SK-N-SH treated with all-trans-retinoic acid at 6 μM for 48 hours (cell line): ENCODE data around the gene SAMD3.
"Not testable (repeated sequence)": the region's sequence is repeated elsewhere in the genome, so short reads cannot be mapped to it uniquely, and the experiment has no call there.

Experiments used
- ATAC-seq: fragments of 200-7000 bp; cut with Tn5 transposase; 3 replicates; pipeline ENCODE4 v1.9.1; 2020; ENCODE audit warnings: mild to moderate bottlenecking, moderate library complexity
- ARNTL ChIP-seq: fragments of 450-650 bp; formaldehyde crosslinking; IDR thresholded peaks from 2 replicates; pipeline ENCODE4 v1.5.0; 2020; ENCODE audit warnings: low read depth, mild to moderate bottlenecking, moderate library complexity, borderline replicate concordance
- BACH2 ChIP-seq: fragments of 250-450 bp; sonication (Bioruptor Pico); IDR thresholded peaks from 2 replicates; pipeline ENCODE4 v1.9.0; 2021; ENCODE audit warnings: mild to moderate bottlenecking, borderline replicate concordance
- CSDC2 ChIP-seq: fragments of 250-450 bp; sonication (Bioruptor Pico); IDR thresholded peaks from 2 replicates; pipeline ENCODE4 v1.5.0; 2020; ENCODE audit warnings: mild to moderate bottlenecking, moderate library complexity
- ESRRG ChIP-seq: fragments of 250-450 bp; sonication (Bioruptor Pico); IDR thresholded peaks from 2 replicates; pipeline ENCODE4 v1.6.1; 2021; ENCODE audit warnings: mild to moderate bottlenecking
- GLIS3 ChIP-seq: fragments of 250-450 bp; sonication (Bioruptor Pico); IDR thresholded peaks from 2 replicates; pipeline ENCODE4 v1.5.0; 2020; ENCODE audit warnings: mild to moderate bottlenecking, moderate library complexity
- ISL1 ChIP-seq: fragments of 250-450 bp; sonication (Bioruptor Pico); IDR thresholded peaks from 2 replicates; pipeline ENCODE4 v2.1.2; 2022; ENCODE audit warnings: mild to moderate bottlenecking, moderate library complexity
- OSR1 ChIP-seq: fragments of 250-450 bp; sonication (Bioruptor Pico); IDR thresholded peaks from 2 replicates; pipeline ENCODE4 v1.8.0; 2022; ENCODE audit warnings: moderate library complexity, mild to moderate bottlenecking, inconsistent platforms
- PPARA ChIP-seq: fragments of 250-450 bp; sonication (Bioruptor Pico); IDR thresholded peaks from 2 replicates; pipeline ENCODE4 v1.5.0; 2020; ENCODE audit warnings: mild to moderate bottlenecking, borderline replicate concordance
- RARB ChIP-seq: fragments of 250-450 bp; sonication (Bioruptor Pico); IDR thresholded peaks from 2 replicates; pipeline ENCODE4 v1.8.0; 2021; ENCODE audit warnings: mild to moderate bottlenecking, moderate library complexity
- SNAI2 ChIP-seq: fragments of 250-450 bp; sonication (Bioruptor Pico); IDR thresholded peaks from 2 replicates; pipeline ENCODE4 v1.5.0; 2020; ENCODE audit warnings: mild to moderate bottlenecking, moderate library complexity
- TOX ChIP-seq: fragments of 250-450 bp; sonication (Bioruptor Pico); IDR thresholded peaks from 2 replicates; pipeline ENCODE4 v1.8.0; 2021; ENCODE audit warnings: mild to moderate bottlenecking, moderate library complexity, borderline replicate concordance
- ZC3H10 ChIP-seq: fragments of 250-450 bp; sonication (Bioruptor Pico); IDR thresholded peaks from 2 replicates; pipeline ENCODE4 v1.5.1; 2021; ENCODE audit warnings: mild to moderate bottlenecking, moderate library complexity
- ZFP30 ChIP-seq: fragments of 450-650 bp; formaldehyde crosslinking; IDR thresholded peaks from 2 replicates; pipeline ENCODE4 v1.5.0; 2022; ENCODE audit warnings: mild to moderate bottlenecking, moderate library complexity
- ZNF8 ChIP-seq: fragments of 450-650 bp; formaldehyde crosslinking; IDR thresholded peaks from 2 replicates; pipeline ENCODE4 v1.5.0; 2020; ENCODE audit warnings: mild to moderate bottlenecking, moderate library complexity
- TF ChIP-seq, protein P1 (sequence below): fragments of 250-450 bp; sonication (Bioruptor Pico); IDR thresholded peaks from 2 replicates; pipeline ENCODE4 v1.8.0; 2020; ENCODE audit warnings: mild to moderate bottlenecking, moderate library complexity, borderline replicate concordance
- TF ChIP-seq, protein P2 (sequence below): fragments of 250-450 bp; sonication (Bioruptor Pico); IDR thresholded peaks from 2 replicates; pipeline ENCODE4 v1.5.1; 2020; ENCODE audit warnings: low read depth, mild to moderate bottlenecking, moderate library complexity
- TF ChIP-seq, protein P3 (sequence below): fragments of 250-450 bp; sonication (Bioruptor Pico); IDR thresholded peaks from 2 replicates; pipeline ENCODE4 v1.5.0; 2020; ENCODE audit warnings: mild to moderate bottlenecking, moderate library complexity
- TF ChIP-seq, protein P4 (sequence below): fragments of 250-450 bp; sonication (Bioruptor Pico); IDR thresholded peaks from 2 replicates; pipeline ENCODE4 v1.8.0; 2021; ENCODE audit warnings: low read depth, mild to moderate bottlenecking, moderate library complexity, borderline replicate concordance

SAMD3 gene

DNA sequence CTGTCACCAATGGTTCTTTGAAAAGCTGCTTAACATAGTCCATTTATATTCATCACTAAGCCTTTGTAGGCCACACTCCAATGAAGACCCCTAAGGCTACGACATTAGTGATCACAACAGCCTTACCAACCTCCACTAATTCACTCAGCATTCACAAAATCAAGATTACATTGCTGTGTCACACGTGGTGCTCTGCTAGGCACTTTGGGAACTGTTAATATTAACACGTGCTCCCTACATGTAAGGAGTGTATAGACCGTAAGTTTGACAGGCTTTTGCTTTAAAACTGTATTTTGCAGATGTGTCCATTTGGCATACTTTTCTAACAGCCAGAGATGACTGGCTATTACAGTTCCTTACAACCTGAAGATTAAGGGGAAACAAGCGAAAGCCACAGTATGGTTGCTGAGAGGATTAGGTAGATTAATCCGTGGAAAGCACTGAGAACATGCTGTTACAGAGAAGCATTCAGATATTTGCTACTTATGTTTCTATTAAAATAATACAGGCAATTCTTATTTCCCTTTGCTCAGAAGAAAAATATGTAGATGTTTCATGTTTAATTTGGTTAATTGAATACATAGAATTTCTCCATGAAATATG, 69.7 kb downstream of the SAMD3 start:
- no peak for ATAC-seq
- TF ChIP-seq, protein P1, sequence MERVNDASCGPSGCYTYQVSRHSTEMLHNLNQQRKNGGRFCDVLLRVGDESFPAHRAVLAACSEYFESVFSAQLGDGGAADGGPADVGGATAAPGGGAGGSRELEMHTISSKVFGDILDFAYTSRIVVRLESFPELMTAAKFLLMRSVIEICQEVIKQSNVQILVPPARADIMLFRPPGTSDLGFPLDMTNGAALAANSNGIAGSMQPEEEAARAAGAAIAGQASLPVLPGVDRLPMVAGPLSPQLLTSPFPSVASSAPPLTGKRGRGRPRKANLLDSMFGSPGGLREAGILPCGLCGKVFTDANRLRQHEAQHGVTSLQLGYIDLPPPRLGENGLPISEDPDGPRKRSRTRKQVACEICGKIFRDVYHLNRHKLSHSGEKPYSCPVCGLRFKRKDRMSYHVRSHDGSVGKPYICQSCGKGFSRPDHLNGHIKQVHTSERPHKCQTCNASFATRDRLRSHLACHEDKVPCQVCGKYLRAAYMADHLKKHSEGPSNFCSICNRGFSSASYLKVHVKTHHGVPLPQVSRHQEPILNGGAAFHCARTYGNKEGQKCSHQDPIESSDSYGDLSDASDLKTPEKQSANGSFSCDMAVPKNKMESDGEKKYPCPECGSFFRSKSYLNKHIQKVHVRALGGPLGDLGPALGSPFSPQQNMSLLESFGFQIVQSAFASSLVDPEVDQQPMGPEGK (CRISPR knock-in tag) = no peak
- TF ChIP-seq, protein P2, sequence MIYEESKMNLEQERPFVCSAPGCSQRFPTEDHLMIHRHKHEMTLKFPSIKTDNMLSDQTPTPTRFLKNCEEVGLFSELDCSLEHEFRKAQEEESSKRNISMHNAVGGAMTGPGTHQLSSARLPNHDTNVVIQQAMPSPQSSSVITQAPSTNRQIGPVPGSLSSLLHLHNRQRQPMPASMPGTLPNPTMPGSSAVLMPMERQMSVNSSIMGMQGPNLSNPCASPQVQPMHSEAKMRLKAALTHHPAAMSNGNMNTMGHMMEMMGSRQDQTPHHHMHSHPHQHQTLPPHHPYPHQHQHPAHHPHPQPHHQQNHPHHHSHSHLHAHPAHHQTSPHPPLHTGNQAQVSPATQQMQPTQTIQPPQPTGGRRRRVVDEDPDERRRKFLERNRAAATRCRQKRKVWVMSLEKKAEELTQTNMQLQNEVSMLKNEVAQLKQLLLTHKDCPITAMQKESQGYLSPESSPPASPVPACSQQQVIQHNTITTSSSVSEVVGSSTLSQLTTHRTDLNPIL (CRISPR knock-in tag) = no peak
- no peak for TF ChIP-seq ARNTL (CRISPR knock-in tag)
- no peak for TF ChIP-seq ZFP30 (CRISPR knock-in tag)
- no peak for TF ChIP-seq BACH2 (CRISPR knock-in tag)

DNA sequence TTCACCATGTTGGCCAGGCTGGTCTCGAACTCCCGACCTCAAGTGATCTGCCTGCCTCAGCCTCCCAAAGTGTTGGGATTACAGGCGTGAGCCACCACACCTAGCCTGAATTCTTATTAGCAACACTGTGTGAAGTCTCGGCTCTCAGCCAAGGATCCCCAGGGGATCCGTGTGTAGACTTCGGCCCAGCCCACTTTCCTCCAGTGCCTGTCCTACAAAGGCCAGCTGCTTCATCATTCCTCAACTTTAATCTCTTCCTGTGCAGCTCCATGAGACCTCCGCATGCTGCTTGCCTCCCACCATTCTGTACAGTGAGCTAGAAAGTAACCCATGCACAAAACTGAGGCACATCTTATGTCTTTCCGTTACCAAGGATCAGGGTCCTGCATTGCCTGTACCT, 71.8 kb downstream of the SAMD3 start:
- no peak for TF ChIP-seq CSDC2 (CRISPR knock-in tag)
- TF ChIP-seq, protein P2 (CRISPR knock-in tag) = no peak
- no peak for TF ChIP-seq BACH2 (CRISPR knock-in tag)
- TF ChIP-seq, protein P3, sequence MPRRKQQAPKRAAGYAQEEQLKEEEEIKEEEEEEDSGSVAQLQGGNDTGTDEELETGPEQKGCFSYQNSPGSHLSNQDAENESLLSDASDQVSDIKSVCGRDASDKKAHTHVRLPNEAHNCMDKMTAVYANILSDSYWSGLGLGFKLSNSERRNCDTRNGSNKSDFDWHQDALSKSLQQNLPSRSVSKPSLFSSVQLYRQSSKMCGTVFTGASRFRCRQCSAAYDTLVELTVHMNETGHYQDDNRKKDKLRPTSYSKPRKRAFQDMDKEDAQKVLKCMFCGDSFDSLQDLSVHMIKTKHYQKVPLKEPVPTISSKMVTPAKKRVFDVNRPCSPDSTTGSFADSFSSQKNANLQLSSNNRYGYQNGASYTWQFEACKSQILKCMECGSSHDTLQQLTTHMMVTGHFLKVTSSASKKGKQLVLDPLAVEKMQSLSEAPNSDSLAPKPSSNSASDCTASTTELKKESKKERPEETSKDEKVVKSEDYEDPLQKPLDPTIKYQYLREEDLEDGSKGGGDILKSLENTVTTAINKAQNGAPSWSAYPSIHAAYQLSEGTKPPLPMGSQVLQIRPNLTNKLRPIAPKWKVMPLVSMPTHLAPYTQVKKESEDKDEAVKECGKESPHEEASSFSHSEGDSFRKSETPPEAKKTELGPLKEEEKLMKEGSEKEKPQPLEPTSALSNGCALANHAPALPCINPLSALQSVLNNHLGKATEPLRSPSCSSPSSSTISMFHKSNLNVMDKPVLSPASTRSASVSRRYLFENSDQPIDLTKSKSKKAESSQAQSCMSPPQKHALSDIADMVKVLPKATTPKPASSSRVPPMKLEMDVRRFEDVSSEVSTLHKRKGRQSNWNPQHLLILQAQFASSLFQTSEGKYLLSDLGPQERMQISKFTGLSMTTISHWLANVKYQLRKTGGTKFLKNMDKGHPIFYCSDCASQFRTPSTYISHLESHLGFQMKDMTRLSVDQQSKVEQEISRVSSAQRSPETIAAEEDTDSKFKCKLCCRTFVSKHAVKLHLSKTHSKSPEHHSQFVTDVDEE (CRISPR knock-in tag) = no peak
- no peak for TF ChIP-seq ZFP30 (CRISPR knock-in tag)
- no peak for TF ChIP-seq OSR1 (CRISPR knock-in tag)
- TF ChIP-seq GLIS3 (CRISPR knock-in tag) = no peak
- TF ChIP-seq RARB (CRISPR knock-in tag) = no peak
- TF ChIP-seq ESRRG (CRISPR knock-in tag) = no peak
- TF ChIP-seq, protein P4, sequence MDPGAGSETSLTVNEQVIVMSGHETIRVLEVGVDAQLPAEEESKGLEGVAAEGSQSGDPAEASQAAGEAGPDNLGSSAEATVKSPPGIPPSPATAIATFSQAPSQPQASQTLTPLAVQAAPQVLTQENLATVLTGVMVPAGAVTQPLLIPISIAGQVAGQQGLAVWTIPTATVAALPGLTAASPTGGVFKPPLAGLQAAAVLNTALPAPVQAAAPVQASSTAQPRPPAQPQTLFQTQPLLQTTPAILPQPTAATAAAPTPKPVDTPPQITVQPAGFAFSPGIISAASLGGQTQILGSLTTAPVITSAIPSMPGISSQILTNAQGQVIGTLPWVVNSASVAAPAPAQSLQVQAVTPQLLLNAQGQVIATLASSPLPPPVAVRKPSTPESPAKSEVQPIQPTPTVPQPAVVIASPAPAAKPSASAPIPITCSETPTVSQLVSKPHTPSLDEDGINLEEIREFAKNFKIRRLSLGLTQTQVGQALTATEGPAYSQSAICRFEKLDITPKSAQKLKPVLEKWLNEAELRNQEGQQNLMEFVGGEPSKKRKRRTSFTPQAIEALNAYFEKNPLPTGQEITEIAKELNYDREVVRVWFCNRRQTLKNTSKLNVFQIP (CRISPR knock-in tag) = no peak
- TF ChIP-seq, protein P1 (CRISPR knock-in tag) = no peak
- no peak for TF ChIP-seq ISL1
- TF ChIP-seq SNAI2 (CRISPR knock-in tag) = no peak
- ATAC-seq = no peak

DNA sequence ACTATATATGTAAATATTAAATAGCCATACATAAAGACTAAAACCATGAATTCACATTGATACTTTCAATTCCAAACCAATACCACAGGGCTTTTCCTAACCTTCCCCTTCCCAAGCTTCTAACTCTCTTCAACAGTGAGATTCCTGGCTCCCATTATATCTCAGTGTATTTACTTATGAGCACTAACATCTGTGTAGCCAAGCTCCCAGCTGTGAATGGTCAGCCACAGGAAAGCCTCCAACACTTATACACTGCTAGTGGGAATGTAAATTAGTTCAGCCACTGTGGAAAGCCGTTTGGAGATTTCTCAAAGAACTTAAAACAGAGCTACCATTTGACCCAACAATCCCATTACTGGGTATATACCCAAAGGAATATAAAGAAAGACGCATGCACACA, 73.7 kb downstream of the SAMD3 start:
- ATAC-seq = not testable (repeated sequence)

DNA sequence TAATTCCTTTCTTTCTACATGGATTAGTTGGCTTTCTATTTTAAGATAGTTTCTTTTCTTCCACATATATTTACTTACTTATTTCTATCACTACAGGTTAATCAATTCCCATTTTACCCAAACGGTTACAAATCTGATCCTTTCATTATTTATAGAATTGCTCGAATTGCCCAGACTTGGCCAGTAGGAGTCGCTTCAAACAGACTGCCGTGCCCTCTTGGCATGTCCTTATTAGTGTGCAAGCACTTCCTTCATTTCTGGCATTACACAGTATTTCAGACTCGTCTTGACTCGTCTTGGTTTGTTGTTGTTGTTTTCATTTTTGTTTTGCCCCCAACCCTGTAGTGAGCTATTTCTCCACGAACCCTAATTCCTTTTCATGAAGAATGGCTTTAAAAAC, 74.6 kb downstream of the SAMD3 start:
- ATAC-seq = no peak
- TF ChIP-seq ZC3H10 (no peak), ZNF8 (CRISPR knock-in tag) (no peak), SNAI2 (CRISPR knock-in tag) (no peak), PPARA (CRISPR knock-in tag) (no peak), BACH2 (CRISPR knock-in tag) (no peak), TOX (no peak), OSR1 (CRISPR knock-in tag) (no peak)
- TF ChIP-seq, protein P4 (CRISPR knock-in tag) = no peak
- TF ChIP-seq, protein P2 (CRISPR knock-in tag) = no peak
